GM10248 (cell line): Measurements from ENCODE around the gene UBE2C.
"Not testable (repeated sequence)": the region's sequence is repeated elsewhere in the genome, so short reads cannot be mapped to it uniquely, and the experiment has no call there.

Experiments used
- CTCF ChIA-PET: fragments of 300-600 bp; sonication (Branson Sonifier 250); formaldehyde crosslinking; extraction: SDS; loops from one replicate; lab custom pipeline; 2021; ENCODE audit warnings: antibody characterized with exemption; lab: Yijun Ruan, JAX
- POLR2A ChIA-PET: fragments of 350-650 bp; sonication (Branson Sonifier 250); formaldehyde crosslinking; extraction: SDS; loops from one replicate; lab custom pipeline; 2020; ENCODE audit warnings: antibody characterized with exemption; lab: Yijun Ruan, JAX
- DNase-seq: peaks from one replicate; pipeline ENCODE4 v3.0.0; 2012; ENCODE audit errors: extremely low spot score
- TF ChIP-seq, protein P1 (sequence below): IDR thresholded peaks from 2 replicates; pipeline ENCODE4 v1.5.1; 2012; ENCODE audit warnings: mild to moderate bottlenecking, low read depth; ENCODE audit errors: extremely low read depth, missing control alignments, control extremely low read depth

The UBE2C gene

DNA sequence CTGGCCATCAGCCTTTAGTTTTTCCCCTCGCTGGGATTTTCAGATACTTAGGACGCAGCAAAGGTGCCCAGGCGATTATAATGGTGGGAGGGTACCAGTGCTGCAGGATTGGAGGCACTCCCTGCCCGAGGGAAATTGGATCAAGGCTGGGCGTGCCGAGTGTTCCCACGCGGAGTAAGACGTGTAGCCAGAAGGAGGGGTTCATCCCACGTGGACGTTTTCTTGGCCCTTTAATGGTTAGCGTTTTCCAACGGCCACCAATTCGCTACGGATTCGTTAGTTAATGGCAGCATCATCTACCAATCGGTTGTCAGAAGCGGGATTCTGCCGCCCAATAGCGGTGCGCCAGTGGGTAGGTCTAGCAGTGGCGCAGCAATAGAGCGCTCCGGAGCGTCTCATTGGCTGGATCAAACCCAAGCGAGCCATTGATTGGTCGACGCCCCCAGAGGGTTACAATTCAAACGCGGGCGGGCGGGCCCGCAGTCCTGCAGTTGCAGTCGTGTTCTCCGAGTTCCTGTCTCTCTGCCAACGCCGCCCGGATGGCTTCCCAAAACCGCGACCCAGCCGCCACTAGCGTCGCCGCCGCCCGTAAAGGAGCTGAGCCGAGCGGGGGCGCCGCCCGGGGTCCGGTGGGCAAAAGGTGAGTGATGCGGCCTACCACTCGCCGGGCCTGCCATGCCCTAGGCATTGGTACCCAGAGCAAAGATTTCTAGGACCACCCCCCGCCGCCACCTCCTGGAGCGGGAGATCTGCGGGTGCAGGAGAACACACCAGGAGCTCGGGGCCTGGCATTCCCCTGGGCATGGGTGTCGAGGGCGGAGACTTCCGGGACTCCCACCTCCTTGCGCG lies at the start of gene UBE2C:
Gene UBE2C, plus strand, starts transcription at position 488 of the 849 bp plus-strand sequence. Its CDS starts 52 bp downstream, at position 540.
- CTCF ChIA-PET, result interaction anchor here (1.0 to 2.2 kb wide), 3 partner anchors 12 to 41 kb away, joined by 3 to 7 read pairs (median 5); no protein-coding TSS in a partner anchor
- TF ChIP-seq, protein P1, sequence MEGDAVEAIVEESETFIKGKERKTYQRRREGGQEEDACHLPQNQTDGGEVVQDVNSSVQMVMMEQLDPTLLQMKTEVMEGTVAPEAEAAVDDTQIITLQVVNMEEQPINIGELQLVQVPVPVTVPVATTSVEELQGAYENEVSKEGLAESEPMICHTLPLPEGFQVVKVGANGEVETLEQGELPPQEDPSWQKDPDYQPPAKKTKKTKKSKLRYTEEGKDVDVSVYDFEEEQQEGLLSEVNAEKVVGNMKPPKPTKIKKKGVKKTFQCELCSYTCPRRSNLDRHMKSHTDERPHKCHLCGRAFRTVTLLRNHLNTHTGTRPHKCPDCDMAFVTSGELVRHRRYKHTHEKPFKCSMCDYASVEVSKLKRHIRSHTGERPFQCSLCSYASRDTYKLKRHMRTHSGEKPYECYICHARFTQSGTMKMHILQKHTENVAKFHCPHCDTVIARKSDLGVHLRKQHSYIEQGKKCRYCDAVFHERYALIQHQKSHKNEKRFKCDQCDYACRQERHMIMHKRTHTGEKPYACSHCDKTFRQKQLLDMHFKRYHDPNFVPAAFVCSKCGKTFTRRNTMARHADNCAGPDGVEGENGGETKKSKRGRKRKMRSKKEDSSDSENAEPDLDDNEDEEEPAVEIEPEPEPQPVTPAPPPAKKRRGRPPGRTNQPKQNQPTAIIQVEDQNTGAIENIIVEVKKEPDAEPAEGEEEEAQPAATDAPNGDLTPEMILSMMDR, result no peak
- POLR2A ChIA-PET, result interaction anchor here (1.2 kb wide), 1 partner anchor 16 kb away, joined by 3 read pairs; no protein-coding TSS in a partner anchor
- peak; percentile 99 for DNase-seq

DNA sequence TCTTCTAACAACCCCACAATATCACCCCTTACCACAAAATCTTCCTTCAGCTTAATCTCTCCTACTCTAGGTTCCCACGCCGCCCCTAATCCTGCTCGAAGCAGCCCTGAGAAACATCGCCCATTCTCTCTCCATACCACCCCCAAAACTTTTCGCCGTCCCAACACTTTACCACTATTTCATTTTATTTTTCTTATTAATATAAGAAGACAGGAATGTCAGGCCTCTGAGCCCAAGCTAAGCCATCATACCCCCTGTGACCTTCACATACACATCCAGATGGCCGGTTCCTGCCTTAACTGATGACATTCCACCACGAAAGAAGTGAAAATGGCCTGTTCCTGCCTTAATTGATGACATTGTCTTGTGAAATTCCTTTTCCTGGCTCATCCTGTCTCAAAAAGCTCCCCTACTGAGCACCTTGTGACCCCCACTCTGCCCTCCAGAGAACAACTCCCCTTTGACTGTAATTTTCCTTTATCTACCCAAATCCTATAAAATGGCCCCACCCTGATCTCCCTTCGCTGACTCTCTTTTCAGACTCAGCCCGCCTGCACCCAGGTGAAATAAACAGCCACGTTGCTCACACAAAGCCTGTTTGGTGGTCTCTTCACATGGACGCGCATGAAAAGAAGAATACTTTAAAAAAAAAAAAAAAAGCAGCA lies 47.7 kb upstream of the UBE2C start:
- POLR2A ChIA-PET, DNase-seq: not testable (repeated sequence)
- CTCF ChIA-PET, result interaction anchor here (1.2 kb wide), 1 partner anchor 9 kb away, joined by 4 read pairs; no protein-coding TSS in a partner anchor

DNA sequence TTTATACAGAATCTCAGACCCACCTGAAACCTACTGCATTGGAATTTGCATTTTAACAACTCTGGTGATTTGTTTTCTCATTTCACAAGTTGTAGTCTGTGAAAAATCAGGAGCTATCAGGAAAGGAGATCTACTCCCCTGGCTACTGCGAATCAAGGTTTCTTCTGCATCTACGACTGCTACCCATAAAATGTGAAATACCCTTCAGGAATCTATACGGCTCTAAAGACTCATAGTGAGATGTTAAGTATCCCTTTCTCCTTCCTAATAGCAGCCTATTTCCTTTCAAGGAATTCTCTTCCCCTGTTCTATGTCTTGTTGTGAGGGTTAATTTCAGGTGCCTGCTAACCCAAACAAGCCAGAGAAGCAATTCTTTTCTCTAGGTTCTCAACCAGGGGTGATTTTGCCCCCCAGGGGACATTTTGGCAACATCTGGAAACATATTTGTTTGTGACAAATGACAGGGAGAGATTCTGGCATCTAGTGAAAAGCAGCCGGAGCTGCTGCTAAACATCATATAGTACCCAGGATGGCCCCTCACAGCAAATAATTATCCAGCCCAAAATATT lies 47.1 kb upstream of the UBE2C start:
- DNase-seq, result no peak
- TF ChIP-seq, protein P1, result no peak
- ChIA-PET CTCF (interaction anchor here (1.2 kb wide), 1 partner anchor 10 kb away, joined by 4 read pairs; no protein-coding TSS in a partner anchor), POLR2A (no interaction called here)

DNA sequence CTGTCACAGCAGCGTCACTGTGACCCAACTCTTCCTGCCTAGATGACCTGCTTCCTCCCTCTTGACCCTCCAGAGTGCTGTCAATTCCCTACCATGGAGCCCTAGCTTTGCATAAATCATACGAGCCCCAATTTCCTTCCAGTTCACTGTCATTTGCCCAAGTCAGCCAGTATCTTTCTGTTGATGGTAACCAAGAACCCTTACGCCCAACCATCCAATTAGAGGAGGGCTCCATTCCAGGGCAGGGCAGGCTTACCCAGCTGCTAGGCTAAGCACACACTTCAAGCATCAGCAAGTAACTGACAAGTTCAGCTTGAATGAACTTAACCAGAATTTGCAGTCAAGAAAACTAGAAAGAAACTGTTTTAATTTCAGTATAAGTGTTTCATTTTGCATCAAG lies 46.5 kb upstream of the UBE2C start:
- DNase-seq, result no peak
- CTCF ChIA-PET, result interaction anchor here (1.2 kb wide), 1 partner anchor 10 kb away, joined by 4 read pairs; no protein-coding TSS in a partner anchor
- TF ChIP-seq, protein P1, result no peak
- POLR2A ChIA-PET, result no interaction called here

DNA sequence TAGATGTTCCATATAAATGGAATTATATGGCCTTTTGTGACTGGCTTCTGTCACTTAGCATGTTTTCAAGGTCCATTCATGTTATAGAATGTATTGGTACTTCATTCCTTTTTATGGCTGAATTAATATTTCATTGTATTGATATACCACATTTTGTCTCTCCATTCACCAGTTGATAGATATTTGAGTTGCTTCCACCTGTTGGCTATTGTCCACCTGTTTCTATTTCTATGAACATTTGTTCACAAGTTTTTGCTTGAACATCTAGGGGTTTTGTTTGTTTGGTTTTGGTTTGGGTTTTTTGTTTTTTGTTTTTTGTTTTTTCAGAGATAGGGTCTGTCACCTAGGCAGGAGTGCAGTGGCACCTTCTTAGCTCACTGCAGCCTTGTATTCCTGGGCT lies 44.0 kb upstream of the UBE2C start:
- ChIA-PET POLR2A (no interaction called here), CTCF (interaction anchor here (1.1 to 5.4 kb wide), 5 partner anchors 310 to 476 kb away, joined by 3 to 45 read pairs (median 37); no protein-coding TSS in a partner anchor)
- no peak for DNase-seq
- TF ChIP-seq, protein P1, result no peak

DNA sequence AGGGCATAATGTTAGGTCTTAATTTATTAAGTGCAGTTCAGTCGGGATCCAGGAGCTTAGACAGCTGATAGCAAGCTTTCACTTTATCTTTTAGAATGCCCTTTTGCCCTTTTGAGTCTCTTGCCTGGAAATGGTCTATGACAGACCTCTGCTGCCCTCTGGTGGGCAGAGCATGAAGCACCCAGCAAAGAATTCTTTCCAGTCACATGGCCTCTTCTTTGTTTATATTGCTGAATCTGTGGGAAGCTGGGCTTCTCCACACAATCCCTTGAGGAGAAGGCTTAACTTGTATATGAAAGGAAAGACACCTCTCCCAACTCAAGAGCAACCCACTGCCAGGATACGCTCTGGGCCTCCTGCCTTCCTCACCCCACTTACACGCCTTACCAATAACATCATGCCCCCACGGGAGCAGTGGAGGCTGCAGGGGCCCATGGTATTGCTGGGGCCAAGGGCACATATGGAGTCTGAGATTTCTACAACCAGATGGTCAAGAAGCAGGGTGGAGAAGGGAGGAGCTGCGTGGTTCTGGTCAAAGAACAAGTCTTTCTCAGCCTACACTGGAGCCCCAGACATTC lies 41.2 kb upstream of the UBE2C start:
- peak; percentile 80 for DNase-seq
- TF ChIP-seq, protein P1, result peak; percentile 92
- ChIA-PET POLR2A (interaction anchor here (0.5 kb wide), 1 partner anchor 410 kb away, joined by 5 read pairs; no protein-coding TSS in a partner anchor), CTCF (interaction anchor here (0.6 to 5.4 kb wide), 87 partner anchors 8 to 677 kb away, joined by 3 to 49 read pairs (median 5); partner anchors contain the start of genes DNTTIP1, PCIF1, SLPI and SYS1)
